GM19238 (cell line): ENCODE measurements around the gene TFB2M.

ENCODE experiments used
- DNase-seq: peaks from one replicate; pipeline ENCODE4 v3.0.0; 2011; ENCODE audit warnings: low spot score; ENCODE audit not compliant: insufficient read length

Gene TFB2M

DNA sequence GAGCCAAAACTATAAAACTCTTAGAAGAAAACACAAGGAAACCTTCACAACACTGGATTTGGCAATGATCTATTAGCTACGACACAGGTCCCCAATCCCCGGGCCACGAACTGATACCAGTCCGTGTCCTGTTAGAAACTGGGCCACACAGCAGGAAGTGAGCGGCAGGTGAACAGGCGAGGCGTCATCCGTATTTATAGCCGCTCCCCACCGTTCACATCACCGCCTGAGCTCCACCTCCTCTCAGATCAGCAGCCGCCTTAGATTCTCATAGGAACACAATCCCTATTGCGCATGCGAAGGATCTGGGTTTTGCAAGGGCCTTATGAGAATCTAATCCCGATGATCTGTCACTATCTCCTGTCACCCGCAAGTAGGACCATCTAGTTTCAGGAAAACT, 11.9 kb downstream of the TFB2M start:
- no peak for DNase-seq

DNA sequence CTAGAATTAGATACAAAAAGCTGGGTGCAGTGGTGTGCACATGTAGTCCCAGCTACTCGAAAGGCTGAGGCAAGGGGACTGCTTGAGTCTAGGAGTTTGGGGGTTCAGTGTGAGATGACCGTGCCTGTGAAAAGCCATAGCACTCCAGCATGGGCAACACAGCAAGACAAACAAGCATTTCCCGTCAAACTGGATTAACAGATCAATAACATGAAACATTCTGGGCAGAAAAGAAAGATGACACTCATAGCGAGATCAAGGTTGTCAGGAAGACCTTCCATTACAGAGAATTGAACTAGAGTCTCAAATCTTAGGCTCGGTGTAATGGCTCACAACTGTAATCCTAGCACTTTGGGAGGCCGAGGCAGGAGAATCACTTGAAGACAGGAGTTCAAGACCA, 14.0 kb downstream of the TFB2M start:
- no peak for DNase-seq

DNA sequence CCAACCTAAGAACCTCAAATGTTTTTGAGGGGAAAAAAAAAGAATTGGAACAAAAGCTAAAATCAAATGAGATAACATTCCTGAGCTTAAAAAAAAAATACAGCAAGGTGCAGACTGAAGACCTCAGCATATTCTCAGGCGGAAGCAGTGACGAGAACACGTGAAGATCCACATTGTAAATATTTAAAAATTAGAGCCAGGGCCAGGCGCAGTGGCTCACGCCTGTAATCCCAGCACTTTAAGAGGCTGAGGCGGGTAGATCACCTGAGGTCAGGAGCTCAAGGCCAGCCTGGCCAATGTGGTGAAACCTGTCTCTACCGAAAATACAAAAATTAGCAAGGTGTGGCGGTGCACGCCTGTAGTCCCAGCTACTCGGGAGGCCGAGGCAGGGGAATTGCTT, 15.7 kb downstream of the TFB2M start:
- no peak for DNase-seq

DNA sequence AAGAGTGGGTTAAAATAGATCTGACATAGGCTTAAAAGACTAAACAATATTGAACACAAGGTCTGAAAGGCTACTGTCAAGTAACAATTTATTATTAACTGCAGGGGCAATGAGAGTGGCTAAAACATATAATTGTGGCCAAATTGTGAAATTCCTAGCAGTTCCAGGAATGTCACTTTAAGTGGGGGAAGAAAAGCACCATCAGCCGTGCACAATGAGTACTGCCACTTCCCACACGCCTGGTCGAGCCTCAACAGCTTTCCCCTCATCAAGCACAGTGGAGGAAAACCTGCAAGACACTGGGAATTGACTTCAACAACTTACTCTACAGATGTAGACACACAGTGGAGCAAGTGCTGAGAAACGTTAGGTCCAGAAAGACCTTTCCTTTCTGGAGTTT, 16.4 kb downstream of the TFB2M start:
- no peak for DNase-seq

DNA sequence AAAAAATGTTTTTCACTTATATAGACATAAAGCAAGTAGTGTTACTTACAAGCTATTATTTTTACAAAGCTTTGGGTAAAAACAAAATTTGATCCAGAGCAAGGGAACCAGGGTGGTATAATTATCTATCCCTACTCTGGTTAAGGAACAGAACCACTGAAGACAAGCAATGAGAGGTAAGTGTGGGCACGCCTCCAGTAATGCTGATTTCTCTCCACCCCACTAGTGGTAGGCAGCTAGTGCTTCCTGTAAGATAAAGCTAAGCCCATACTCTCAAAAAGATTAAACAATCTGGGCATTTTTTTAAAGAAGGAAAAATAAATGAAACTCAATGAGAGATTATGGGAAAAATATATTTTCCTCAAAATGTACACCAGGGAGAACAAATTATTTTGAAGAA, 22.1 kb downstream of the TFB2M start:
- DNase-seq, result no peak

DNA sequence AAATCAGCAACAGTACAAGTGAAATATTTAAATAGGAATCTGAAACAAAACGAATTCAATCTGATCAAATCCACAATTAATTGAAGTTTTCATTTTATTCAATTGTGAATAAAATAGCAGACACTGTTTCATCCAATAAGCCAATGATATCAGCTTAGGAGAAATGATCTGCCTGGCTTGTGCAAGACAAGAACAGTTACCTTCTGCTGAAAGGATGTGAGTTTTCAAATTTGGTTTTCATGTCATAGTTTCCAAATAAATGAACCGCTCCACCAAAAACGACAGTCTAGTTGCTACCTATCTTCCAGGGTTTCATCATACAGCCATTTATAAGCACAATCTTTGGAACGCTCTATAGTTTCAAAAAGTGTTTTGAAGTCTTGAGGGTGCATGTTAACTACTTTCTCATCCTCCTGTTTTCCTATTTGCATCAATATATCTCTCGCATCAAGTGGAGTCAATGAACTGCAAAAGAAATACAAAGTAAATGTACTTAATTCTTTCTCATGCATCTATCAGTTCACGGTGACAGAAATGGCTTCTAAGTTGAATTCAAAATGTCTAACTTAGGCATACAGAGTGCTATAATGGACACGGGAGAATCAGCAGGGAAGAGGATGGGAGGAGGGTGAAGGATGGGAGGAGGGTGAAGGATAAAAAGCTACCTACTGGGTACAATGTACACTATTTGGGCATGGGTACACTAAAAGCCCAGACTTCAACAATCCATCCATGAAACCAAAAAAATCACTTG, 25.1 kb downstream of the TFB2M start:
- DNase-seq, result no peak

DNA sequence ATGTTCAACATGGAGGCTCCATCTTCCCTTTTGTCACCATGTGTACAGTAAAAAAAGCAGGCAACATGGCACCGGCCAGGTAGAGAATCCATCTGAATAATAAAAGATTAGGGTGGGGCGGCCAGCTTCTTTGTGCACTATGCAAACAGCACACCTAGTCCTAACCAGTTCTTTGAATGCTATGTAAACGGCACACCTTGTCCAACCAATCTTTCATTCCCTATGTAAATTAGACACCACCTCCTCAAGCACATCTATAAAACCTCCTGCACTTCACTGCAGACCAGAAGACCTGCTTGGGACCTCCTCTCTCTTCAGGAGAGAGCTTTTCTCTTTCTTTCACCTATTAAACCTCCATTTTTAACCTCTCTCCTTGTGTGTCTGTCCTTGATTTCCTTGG, 28.2 kb downstream of the TFB2M start:
- no peak for DNase-seq

DNA sequence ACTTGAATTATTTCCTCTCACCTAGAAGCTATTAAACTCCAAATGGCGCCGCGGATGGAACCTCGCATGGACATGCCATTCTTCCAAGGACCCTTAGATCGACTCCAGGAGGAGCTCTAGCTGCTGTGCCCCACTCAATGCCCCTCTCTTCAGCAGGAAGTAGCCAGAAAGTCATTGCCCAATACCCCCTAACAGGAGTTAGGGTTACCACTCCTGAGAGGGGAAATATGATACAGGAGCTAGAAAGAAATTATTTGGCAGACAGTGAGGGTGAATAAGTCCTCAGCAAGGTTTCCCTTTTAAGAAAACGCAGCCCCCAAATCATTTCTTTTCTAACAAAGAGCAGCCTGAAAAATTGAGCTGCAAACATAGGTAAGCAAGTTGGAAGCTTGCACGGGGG, 28.6 kb downstream of the TFB2M start:
- no peak for DNase-seq

DNA sequence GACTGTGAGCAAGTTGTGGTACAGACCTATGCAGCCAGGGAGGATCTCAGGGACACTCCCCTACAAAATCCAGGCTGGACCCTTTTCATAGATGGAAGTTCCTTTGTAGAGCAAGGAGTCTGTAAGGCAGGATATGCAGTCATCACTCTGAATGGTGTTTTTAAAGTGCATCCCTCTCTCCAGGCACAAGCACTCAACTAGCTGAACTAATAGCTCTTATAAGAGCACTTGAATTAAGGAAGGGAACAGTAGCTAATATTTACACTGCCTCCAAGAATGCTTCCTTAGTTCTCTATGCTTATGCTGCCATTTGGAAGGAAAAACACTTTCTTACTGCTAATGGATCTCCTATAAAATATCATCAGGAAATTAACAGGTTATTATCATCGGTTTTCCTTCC, 31.9 kb downstream of the TFB2M start:
- no peak for DNase-seq

DNA sequence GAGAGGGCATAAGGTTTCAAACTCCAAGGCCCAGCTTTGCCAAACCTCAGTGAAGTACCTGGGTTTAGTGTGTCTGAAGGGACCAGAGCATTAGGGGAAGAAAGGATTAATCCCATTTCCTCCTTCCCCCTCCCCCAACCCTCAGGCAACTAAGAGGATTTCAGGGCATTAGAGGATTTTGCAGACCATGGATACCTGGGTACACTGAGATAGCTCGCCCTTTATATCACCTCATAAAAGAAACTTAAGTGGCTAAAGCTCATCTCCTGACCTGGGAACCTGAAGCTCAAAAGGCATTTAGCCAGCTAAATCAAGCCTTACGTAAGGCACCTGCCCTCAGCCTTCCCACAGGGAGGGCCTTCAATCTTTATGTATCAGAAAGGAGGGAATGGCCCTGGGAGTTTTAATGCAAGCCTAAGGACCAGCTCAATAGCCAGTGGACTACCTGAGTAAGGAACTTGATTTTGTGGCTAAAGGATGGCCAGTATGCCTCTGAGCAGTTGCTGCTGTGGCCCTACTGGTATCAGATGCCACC, 32.6 kb downstream of the TFB2M start:
- no peak for DNase-seq

DNA sequence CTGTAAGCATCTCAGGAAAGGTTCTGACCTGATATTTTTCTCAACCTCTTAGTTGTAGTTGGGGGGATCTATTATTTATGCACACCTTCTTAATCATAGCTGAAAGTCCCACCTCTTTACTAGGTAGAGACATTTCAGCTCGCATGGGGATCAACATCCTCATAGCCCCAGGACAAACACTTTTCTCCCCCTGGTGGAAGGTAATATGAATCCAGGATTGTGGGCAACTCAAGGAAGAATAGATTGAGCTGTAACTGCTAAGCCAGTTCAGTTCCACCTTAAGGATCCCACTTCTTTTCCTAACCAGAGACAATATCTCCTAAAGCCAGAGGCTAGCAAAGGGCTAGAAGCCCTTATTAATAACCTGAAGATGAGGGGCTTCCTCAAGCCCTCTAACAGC, 33.5 kb downstream of the TFB2M start:
- DNase-seq, result no peak

DNA sequence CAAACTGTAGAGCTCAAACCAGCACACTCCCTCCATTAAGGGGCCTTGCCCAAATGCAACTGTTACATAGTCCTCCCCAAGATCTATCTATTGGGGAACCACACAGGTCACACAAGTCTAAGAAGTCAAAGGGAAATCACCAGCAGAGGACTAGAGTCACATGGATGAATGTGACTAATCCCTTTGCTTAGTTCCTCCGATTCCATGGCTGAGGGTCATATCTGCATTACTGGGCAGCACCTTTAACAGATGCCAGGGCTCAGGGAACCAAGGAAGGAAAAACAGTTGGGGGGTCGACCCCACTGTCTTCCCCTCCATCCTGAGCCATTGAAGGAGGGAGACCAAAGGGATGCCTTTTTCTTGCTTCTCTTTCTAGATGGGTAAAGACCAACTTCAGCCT, 35.6 kb downstream of the TFB2M start:
- no peak for DNase-seq

DNA sequence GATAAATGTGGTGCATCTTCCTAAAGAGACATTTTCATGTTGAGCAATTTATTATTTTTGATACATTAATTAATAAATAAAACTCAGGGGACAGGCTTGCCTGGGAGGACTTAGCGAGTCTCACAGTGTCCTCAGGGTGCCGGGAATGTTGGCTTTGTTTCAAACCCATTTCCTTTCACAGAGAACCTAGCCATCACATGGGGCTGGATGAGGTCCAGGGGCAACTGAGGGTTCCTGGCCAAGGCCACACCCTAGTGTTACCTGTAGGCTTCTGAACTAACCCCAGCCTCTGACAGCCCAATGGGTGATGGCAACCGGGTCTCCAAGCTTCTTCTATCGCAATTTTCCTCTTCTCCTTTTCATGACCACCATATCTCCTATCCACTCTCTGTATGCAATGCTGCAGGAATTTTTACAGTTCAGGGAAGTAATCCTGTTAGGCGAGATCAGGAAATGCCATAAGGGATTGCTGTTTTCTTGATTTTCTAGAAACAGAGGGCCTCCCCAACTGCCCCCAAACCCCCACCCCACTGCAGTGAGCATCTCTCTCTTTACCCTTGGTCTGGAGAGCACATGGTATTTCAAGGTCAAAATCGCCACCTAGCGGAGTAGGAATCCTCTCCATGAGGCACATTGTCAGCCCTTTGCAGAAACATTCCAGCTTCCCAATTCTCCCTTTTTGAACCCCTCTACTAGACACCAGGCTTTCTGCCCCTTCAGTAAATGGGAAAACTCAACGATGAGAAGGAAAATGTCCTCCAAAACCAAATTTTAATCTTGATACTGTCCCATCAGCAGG, 36.9 kb downstream of the TFB2M start:
- DNase-seq, result no peak

DNA sequence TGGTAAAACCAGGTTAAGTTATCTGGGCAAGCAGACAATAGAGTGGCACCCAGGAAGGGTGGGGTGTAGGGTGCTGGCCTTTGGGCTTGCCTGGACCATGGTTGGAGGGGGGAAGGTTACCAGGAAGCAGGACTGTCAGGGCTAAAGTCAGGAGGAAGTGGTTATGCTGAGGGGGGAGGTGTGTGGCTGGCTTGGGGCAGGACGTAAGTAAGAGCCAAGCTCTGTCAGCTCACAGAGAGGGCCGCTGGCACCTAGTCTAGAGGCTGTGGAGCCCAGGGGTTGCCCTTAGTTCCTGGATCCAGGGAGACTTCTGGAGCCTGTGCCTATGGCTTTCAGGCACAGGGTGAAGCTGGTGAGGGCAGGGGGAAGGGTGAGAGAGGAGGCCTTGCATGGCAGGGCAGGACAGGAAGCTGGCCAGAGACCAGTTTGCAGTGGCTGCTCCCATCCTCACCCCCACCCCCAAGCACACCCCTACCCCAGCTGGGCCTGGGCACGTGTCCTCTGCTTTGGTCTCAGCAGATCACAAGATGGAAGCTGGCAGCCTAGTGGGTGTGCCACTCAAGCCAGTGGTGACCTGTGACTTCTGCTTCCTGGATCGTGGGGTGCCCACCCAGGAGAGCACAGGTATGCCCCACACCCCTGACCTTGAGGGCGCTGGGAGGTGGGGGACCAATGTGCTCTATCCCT, 38.5 kb downstream of the TFB2M start:
- DNase-seq, result no peak

DNA sequence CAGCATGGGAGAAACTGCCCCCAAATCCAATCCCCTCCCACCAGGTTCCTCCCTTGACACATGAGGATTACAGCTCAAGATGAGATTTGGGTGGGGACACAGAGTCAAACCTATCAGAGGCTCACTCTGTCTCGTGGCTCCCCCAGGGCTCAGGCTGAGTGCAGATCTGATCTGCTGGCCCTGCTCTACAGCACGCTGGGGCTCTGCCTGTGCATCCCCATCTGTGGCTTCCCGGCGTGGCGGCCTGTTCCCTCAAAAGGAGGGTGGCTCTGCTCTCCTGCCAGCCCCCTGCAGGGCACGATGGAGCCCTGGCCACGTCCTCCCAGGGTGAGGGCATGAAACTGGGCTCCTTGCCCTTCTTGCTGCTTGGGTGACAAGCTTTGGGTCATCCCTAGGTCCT, 39.1 kb downstream of the TFB2M start:
- DNase-seq, result no peak

DNA sequence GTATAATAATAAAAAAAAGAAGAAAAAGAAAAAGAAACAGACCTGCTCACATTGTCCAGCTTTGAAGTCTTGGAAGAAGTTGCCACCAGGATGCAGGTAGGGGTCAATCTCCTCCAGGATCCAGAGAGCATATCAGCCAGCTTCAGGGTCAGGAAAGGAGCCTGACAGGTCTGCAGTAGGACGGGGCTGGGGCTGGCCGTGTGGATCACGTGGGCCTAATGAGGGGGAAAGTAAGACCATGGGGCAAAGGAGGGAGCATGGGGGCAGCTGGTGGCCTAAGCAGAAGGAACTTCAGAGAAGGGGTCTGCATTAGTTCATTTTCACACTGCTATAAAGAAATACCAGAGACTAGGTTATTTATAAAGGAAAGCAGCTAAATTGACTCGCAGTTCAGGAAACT, 39.7 kb downstream of the TFB2M start:
- DNase-seq, result no peak

DNA sequence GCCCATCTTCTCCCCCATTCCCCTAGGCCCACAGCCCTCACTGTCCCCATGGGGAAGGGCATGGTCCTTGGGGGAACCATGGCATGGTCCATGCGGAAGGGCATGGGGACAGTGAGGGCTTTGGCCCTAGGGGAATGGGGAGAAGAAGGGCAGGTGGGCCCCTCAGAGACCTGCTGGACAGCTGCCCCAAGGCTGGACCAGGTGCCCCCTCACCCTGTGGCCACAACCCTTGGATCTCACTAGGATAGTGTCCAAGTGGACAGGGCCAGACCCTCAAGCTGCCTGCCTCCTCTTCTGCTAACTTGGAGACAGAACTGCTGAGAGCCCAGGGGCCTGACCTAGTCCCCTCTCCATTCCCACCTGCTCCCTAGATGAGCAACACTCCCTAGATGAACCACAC, 46.5 kb downstream of the TFB2M start:
- DNase-seq, result no peak

DNA sequence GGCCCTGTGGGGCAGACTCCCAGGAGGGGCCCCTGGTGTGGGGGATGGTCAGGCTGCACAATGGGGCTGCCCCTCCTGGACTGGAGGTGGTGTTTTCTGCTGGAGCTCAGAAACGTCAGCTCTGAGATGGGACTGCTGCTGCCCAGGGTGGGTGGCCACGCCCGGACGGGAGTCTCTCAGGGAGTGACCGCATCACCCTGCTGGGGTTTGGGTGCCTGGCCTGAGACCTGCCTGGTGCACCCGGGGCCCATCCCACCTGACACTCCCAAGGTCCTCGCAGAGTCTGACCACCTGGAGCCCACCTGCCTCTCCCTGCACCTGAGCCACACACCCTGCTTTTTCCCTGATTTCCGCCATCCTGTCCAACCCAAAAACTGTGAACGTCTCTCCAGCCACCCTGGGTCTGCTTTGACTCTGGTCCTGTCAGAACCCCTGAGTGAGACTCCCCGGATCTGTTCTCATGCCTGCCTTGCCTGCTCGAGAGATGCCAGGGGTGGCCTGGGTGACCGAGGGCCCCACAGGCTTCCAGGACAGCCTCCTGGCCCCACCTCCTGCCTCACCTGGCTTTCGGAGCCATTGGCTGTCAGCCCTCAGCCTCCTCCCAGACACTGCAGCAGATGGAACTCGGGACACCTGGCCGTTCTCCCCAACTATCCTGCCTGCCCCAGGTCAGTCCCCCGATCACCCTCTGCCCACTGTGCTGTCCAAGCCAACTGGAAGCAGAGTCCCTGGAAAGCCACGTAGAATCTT, 47.4 kb downstream of the TFB2M start:
- no peak for DNase-seq

DNA sequence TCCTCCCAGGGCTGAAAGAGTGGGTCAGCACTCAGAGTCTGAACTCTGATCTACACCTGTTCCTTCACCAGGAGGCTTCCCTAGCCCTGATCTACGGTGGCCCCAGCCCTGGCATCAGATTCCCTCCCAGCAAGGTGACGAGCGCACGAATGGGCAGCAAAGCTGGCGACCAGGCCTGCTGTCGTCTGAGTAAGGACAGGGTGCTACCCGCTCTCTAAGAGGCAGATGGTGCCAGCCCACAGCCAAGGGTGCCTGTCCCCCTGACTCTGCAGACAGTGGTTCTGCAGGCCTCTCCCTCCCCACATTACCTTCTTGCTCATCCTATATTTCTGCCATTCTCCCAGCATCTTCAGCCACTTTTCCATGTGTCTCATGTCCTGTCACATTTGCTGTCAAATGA, 48.7 kb downstream of the TFB2M start:
- no peak for DNase-seq

DNA sequence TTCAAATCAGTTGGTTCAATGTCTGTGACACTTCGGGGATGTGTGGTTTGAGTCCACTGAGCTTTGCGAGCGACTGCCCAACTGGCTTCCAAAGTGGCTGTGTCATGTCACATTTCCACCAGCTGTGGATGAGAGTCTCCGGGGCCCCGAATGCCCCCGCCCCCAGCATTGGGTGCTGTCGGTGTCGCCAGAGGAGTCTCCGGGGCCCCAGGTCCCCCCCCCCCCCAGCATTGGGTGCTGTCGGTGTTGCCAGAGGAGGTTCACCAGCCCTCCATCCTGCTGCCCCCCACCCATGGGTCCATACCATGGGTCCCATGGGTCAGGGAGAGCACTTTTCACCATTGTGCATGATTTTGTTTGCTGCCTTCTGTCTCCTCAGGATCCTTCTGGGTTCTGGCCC, 49.9 kb downstream of the TFB2M start:
- DNase-seq, result no peak

DNA sequence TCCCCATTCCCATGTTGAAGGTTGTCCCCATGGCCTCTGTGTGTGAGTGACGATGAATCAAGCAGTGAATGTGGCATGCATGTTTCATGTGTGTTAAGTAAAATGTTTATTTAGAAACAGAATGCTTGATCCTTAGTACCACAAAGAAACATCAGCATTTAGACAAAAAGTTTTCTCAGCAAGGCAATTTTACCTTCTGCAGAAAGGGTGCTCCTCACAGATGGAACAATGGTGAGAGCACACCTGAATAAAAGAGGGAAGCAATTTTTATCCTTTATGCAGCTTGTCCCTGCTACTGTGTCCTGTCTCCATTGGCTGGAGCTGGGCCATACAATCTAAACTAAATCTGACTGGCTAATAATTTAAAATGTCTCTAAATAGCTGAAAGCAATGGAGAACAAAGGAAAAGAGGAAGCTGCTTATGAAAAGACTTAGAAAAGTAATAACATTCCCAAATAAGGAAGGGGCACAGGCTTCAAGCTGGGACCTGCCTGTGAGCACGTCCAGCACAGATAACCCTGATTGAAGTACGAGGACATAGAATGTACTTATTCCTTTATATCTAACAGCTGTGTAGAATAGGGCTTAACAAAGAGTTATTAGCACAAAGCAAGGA, 50.6 kb downstream of the TFB2M start:
- DNase-seq, result no peak
